ENCODE results near the gene KCTD10. TPM values are rescaled to one million over a fixed set of nuclear protein-coding genes. Genes with fewer than 3 reads are reported as not detected.
"Not testable (repeated sequence)": the region's sequence is repeated elsewhere in the genome, so short reads cannot be mapped to it uniquely, and the experiment has no call there.

KCTD10 gene
- polyA plus RNA-seq, 4 donors, result 48.2 to 58.6 (median 51.7) TPM

DNA sequence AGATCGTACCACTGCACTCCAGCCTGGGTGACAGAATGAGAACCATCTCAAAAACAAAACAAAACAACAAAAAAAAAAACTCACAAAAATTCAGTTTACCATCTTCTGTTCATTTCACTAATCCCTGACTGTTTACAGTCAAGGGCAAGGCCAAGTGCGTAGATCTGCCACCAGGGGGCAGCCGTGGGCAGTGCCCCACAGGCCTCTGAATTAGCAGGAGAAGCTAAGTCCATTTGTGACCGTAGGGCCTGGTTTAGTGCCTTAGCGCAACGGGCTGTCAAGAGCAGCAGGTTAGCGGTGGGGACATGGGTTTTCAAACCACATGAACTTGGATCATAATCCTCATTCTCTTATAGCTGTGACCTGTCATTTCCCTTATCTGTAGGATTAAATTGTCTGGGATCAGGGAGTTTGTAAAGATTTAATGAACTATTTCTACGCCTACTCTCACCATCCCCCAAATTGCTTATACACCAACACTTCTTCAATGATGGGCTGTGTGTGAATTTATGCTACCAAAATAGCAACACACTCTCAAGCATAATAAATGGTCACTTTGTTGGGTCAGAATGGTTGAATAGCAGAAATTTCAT is 49.0 kb downstream of the KCTD10 start:
- DNase-seq (ENCODE audit: low read depth in 4 of 4, low spot score in 3 of 4), result peak; percentile 53 to 64 (median 56)

DNA sequence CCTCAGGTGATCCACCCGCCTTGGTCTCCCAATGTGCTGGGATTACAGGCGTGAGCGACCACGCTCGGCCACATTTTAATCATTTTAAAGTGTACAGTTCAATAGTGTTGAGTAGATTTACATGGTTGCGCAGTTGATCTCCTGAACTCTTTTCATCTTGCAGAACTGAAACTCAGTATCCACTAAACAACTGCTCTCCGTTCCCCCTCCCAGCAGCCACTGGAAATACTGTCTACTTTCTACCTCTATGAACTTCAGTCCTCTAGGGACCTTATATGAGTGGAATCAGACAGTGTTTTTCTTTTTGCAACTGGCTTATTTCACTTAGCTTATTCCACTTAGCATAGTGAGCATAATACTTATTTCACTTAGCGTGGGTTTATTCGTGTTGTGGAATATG is 53.7 kb downstream of the KCTD10 start:
- DNase-seq (ENCODE audit: low read depth in 4 of 4, low spot score in 3 of 4), result no peak

DNA sequence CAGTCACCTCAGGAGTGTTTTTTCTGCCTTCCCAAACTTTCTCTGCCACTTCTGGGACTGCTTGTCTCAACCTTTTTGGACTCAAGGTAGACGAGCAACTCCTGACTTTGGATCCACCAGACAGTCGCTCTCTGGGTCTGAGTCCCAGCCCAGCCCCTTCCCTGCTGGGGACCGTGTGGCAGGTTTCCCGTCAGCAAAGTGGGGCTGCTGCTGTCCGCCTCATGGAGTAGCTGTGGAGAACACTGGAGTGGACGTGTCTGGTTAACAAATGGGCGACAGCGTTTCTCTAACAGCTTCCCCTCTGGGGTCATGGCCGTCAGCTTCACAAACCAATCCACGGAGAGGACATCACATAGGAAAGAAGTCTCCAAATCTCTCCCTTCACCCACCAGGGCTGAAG is 54.8 kb downstream of the KCTD10 start:
- no peak for DNase-seq (ENCODE audit: low read depth in 4 of 4, low spot score in 3 of 4)

DNA sequence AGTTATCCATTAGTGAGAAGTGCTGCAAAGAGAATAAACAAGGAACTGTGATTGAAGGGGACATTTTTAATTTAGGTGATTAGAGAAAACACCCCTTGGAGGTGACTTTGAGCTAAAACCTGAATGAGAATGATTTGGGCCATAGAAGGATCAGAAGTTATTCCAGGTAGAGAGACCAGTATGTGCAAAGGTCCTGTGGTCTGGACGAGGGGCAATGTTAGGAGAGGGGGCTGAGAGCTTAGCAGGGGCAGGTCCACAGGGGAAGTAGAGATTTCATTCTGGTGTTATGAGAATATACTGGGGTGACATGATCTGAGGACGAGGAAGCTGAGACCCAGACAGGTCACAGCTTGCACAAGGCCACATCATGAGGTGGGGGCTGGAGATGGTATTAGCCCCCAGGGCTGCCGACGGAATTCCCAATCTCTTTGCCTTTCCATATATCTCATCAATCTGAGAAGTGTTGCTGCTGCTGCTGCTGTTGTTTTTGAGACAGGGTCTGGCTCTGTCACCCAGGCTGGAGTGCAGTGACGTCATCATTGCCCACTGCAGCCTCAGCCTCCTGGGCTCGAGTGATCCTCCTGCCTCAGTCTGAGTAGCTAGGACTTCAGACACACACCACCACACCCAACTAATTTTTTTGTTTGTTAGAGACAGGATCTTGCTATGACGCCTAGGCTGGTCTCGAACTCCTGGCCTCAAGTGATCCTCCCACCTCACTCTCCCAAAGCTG is 55.6 kb downstream of the KCTD10 start:
- no peak for DNase-seq (ENCODE audit: low read depth in 4 of 4, low spot score in 3 of 4)

DNA sequence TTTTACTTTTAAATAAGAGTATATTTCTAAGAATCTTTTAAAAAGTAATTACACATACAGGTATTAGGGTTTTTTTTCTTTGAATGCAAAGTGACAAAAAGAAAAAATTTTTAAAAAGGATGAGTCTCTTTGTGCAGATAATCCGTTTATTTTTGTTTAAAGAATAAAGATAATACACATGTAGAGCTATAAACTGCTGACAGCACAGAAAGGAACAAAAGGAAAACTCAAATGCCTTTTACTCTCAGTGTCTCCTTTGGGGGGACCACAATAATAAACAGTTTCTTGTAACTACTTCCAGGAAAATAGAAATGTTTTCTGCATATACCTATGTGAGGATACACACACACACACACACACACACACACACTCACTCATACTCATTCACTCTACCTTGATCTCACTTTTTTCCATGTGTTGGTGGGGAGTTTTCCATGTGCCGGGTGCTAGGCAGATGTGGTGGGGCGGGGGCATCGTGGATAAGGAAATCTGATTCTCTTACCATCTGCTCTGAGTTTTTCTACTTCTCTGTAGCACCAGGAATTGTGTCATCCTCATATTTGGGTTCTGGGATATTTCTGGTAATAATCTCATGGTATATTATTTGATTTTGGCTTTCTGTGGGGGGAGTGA is 58.1 kb downstream of the KCTD10 start:
- no peak for DNase-seq (ENCODE audit: low read depth in 4 of 4, low spot score in 3 of 4)

DNA sequence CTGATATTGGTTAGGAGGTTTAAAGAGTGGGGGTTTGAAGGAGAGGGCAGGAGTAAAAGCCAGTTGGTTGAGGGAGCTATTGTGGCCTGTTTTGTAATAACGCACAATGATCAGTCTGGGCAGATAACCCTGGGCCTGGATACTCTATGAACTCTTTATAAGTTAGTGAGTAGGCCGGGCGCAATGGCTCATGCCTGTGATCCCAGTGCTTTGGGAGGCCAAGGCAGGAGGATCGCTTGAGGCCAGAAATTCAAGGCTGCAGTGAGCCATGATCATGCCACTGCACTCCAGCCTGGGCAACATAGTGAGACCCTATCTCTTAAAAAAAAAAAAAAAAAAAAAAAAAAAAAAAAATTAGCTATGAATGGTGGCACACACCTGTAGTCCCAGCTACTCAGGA is 71.0 kb downstream of the KCTD10 start:
- not testable (repeated sequence) for DNase-seq (ENCODE audit: low read depth in 4 of 4, low spot score in 3 of 4)

DNA sequence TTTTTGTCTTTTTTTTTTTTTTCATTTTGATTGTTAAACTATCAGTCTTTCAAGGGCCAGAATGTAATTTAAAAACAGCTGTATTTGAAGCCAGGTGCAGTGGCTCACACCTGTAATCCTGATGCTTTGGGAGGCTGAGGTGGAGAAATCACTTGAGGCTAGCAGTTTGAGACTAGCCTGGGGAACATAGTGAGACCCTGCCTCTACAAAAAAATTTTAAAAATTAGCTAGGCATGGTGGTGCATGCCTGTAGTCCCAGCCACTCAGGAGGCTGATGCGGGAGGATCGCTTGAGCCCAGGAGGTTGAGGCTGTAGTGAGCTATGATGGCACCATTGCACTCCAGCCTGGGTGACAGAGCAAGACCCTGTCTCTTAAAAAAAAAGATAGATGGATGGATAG is 72.3 kb downstream of the KCTD10 start:
- DNase-seq (ENCODE audit: low read depth in 4 of 4, low spot score in 3 of 4), result not testable (repeated sequence)

Other genes with a start within 250 kb of the KCTD10 start
- gene FOXN4, start 168.0 kb downstream of the KCTD10 start, polyA plus RNA-seq (ENCODE audit: insufficient read length in 4 of 4), result 1 to 10 TPM; 1.3 to 2.7 (median 1.6) TPM
- 1 to 10 TPM in 2 of 4 donors, under 1 TPM in 2; 0.79 to 2.0 (median 0.95) TPM for gene MYO1H, start 129.4 kb downstream of the KCTD10 start, polyA plus RNA-seq (ENCODE audit: insufficient read length in 4 of 4)
- gene UBE3B, start 334 bp upstream of the KCTD10 start, polyA plus RNA-seq (ENCODE audit: insufficient read length in 4 of 4), result 10 to 100 TPM; 29.6 to 35.4 (median 32.2) TPM
- gene MMAB, start 96.2 kb upstream of the KCTD10 start, polyA plus RNA-seq (ENCODE audit: insufficient read length in 4 of 4), result 10 to 100 TPM; 31.9 to 43.1 (median 35.4) TPM
- gene MVK, start 96.5 kb upstream of the KCTD10 start, polyA plus RNA-seq (ENCODE audit: insufficient read length in 4 of 4), result 10 to 100 TPM; 21.0 to 23.4 (median 21.5) TPM
- 1 to 10 TPM; 7.0 to 9.3 (median 8.5) TPM for gene FAM222A, start 236.5 kb upstream of the KCTD10 start, polyA plus RNA-seq (ENCODE audit: insufficient read length in 4 of 4)